Loucy (cell line): ENCODE measurements around the gene KCNK5.

Experiments used
- H2AFZ ChIP-seq: fragments of 200-600 bp; sonication (generic); 2 replicates; pipeline ENCODE4 v1.6.0; 2016; ENCODE audit warnings: antibody characterized with exemption, mild to moderate bottlenecking, low read length, moderate library complexity
- H3F3A ChIP-seq: fragments of 200-600 bp; 2 replicates; pipeline ENCODE4 v1.6.0; 2016; ENCODE audit warnings: antibody characterized with exemption, low read depth, mild to moderate bottlenecking
- H3K27me3 ChIP-seq: fragments of 200-600 bp; sonication (generic); 2 replicates; pipeline ENCODE4 v1.6.1; 2014; ENCODE audit warnings: low read length, mild to moderate bottlenecking; ENCODE audit not compliant: insufficient read depth, poor library complexity, severe bottlenecking
- H3K36me3 ChIP-seq: fragments of 200-600 bp; sonication (generic); 2 replicates; pipeline ENCODE4 v1.6.1; 2016; ENCODE audit warnings: low read length; ENCODE audit not compliant: insufficient read depth
- H3K4me1 ChIP-seq: fragments of 200-600 bp; sonication (generic); 2 replicates; pipeline ENCODE4 v1.5.1; 2014; ENCODE audit warnings: low read length, mild to moderate bottlenecking; ENCODE audit not compliant: insufficient read depth, poor library complexity, severe bottlenecking
- H3K4me2 ChIP-seq: fragments of 200-600 bp; sonication (generic); 2 replicates; pipeline ENCODE4 v1.6.0; 2014; ENCODE audit warnings: antibody characterized with exemption, low read length, low read depth, mild to moderate bottlenecking; ENCODE audit not compliant: poor library complexity, severe bottlenecking
- H3K4me3 ChIP-seq: fragments of 200-600 bp; sonication (generic); 2 replicates; pipeline ENCODE4 v1.5.1; 2014; ENCODE audit warnings: low read length, mild to moderate bottlenecking, mixed read lengths; ENCODE audit not compliant: poor library complexity, severe bottlenecking
- H3K79me2 ChIP-seq: fragments of 200-600 bp; sonication (generic); 2 replicates; pipeline ENCODE4 v1.6.1; 2014; ENCODE audit warnings: low read length; ENCODE audit not compliant: insufficient read depth
- H3K9ac ChIP-seq: fragments of 200-600 bp; sonication (generic); 2 replicates; pipeline ENCODE4 v1.6.0; 2014; ENCODE audit warnings: mild to moderate bottlenecking, low read depth, low read length, moderate library complexity; ENCODE audit not compliant: poor library complexity, severe bottlenecking
- H3K9me2 ChIP-seq: fragments of 200-600 bp; sonication (generic); replicated peaks from 2 replicates; pipeline ENCODE4 v1.6.1; 2016; ENCODE audit warnings: low read depth, low read length, mixed read lengths
- H3K9me3 ChIP-seq: fragments of 200-600 bp; sonication (generic); 2 replicates; pipeline ENCODE4 v1.6.1; 2014; ENCODE audit warnings: mild to moderate bottlenecking, antibody characterized with exemption, low read length, low read depth; ENCODE audit not compliant: insufficient read depth
- H4K20me1 ChIP-seq: fragments of 200-600 bp; sonication (generic); 2 replicates; pipeline ENCODE4 v1.6.0; 2014; ENCODE audit warnings: antibody characterized with exemption, low read length, mild to moderate bottlenecking; ENCODE audit not compliant: insufficient read depth, poor library complexity, severe bottlenecking
- CTCF ChIP-seq: fragments of 200-600 bp; sonication (generic); conservative IDR thresholded peaks from 2 replicates; pipeline ENCODE4 v1.5.1; 2014; ENCODE audit warnings: mild to moderate bottlenecking, antibody characterized with exemption, low read length
- EZH2phosphoT487 ChIP-seq: fragments of 200-600 bp; IDR thresholded peaks from 2 replicates; pipeline ENCODE4 v1.6.1; 2018; ENCODE audit warnings: antibody characterized with exemption, mild to moderate bottlenecking, moderate library complexity, borderline replicate concordance

The KCNK5 gene

GRCh38 chr6:39177130-39177529 is 52.1 kb downstream of the KCNK5 start:
- H3F3A ChIP-seq, result no peaks in the 10 kb centered on the region
- no peak overlapping the region for H2AFZ ChIP-seq
- no peaks in the 10 kb centered on the region for H4K20me1 ChIP-seq
- TF ChIP-seq CTCF (no peak), EZH2phosphoT487 (no peak)
- peaks cover 7% of the 10 kb centered on the region; the same call in 1 of the 2 replicates for H3K9me3 ChIP-seq
- H3K79me2 ChIP-seq, result no peaks in the 10 kb centered on the region
- peaks cover 4% of the 10 kb centered on the region for H3K27me3 ChIP-seq
- no peaks in the 10 kb centered on the region for H3K4me1 ChIP-seq
- H3K9me2 ChIP-seq, result no peaks in the 10 kb centered on the region
- H3K9ac ChIP-seq, result no peak overlapping the region
- H3K4me3 ChIP-seq, result no peak overlapping the region
- H3K36me3 ChIP-seq, result no peaks in the 10 kb centered on the region
- no peak overlapping the region for H3K4me2 ChIP-seq

GRCh38 chr6:39173270-39173669 is 56.0 kb downstream of the KCNK5 start:
- Histone ChIP-seq H3K36me3 (no peaks in the 10 kb centered on the region), H4K20me1 (no peaks in the 10 kb centered on the region), H3K79me2 (no peaks in the 10 kb centered on the region), H3K9ac (no peak overlapping the region), H3K4me1 (no peaks in the 10 kb centered on the region), H3K27me3 (peaks cover 4% of the 10 kb centered on the region), H3F3A (no peaks in the 10 kb centered on the region), H2AFZ (no peak overlapping the region), H3K9me2 (no peaks in the 10 kb centered on the region), H3K9me3 (peaks cover 7% of the 10 kb centered on the region; the same call in 1 of the 2 replicates), H3K4me3 (no peak overlapping the region), H3K4me2 (no peak overlapping the region)
- TF ChIP-seq EZH2phosphoT487 (no peak), CTCF (no peak)

GRCh38 chr6:39172377-39172757 is 56.9 kb downstream of the KCNK5 start:
- peaks cover 7% of the 10 kb centered on the region for H3K27me3 ChIP-seq
- TF ChIP-seq EZH2phosphoT487 (no peak), CTCF (no peak)
- H3K9ac ChIP-seq, result no peak overlapping the region
- no peak overlapping the region for H3K4me3 ChIP-seq
- no peaks in the 10 kb centered on the region for H3F3A ChIP-seq
- H3K4me1 ChIP-seq, result no peaks in the 10 kb centered on the region
- H3K4me2 ChIP-seq, result no peak overlapping the region
- H4K20me1 ChIP-seq, result no peaks in the 10 kb centered on the region
- H3K9me2 ChIP-seq, result no peaks in the 10 kb centered on the region
- H3K79me2 ChIP-seq, result no peaks in the 10 kb centered on the region
- H2AFZ ChIP-seq, result no peak overlapping the region
- no peaks in the 10 kb centered on the region for H3K36me3 ChIP-seq
- peaks cover 5% of the 10 kb centered on the region; the same call in 1 of the 2 replicates for H3K9me3 ChIP-seq
